ENCODE results near the gene CNGA4. TPM values are rescaled to one million over a fixed set of nuclear protein-coding genes. Genes with fewer than 3 reads are reported as not detected.

The CNGA4 gene
- 0.03 to 0.09 TPM (median 0.06 TPM) in 4 of 5 replicates, not detected in the other for total RNA-seq (2022; extraction: Qiagen RNA extraction)

GRCh38 chr11:6238902-6239301 lies at the start of gene CNGA4:
Gene CNGA4, plus strand, starts transcription at chr11:6239089. Its CDS starts 118 bp downstream, at chr11:6239207.

GRCh38 chr11:6199174-6199810 lies 39.6 kb upstream of the CNGA4 start, which contains the start of gene OR52W1:
Gene OR52W1, plus strand, starts transcription at chr11:6199224. Its CDS starts 0 bp downstream, at chr11:6199224.

GRCh38 chr11:6205366-6205765 lies 33.5 kb upstream of the CNGA4 start, which contains the start of gene C11orf42:
Gene C11orf42, plus strand, starts transcription at chr11:6205557. Its CDS starts 59 bp downstream, at chr11:6205616.

GRCh38 chr11:6234387-6235107 lies 4.3 kb upstream of the CNGA4 start, which contains the start of gene FHIP1B:
Gene FHIP1B, minus strand, starts transcription at chr11:6234636. Its CDS starts 10,120 bp downstream, at chr11:6224516.

Other genes with a start within 250 kb of the CNGA4 start
- gene OR56A4, start 232.1 kb upstream of the CNGA4 start, total RNA-seq (2022; extraction: Qiagen RNA extraction) = not detected in 5 replicates
- not detected in 5 replicates for gene OR56A1, start 208.3 kb upstream of the CNGA4 start, total RNA-seq (2022; extraction: Qiagen RNA extraction)
- gene OR56B4, start 131.4 kb upstream of the CNGA4 start, total RNA-seq (2022; extraction: Qiagen RNA extraction) = not detected in 5 replicates
- not detected in 5 replicates for gene OR52B2, start 68.8 kb upstream of the CNGA4 start, total RNA-seq (2022; extraction: Qiagen RNA extraction)
- not detected in 5 replicates for gene OR52W1, start 39.9 kb upstream of the CNGA4 start, total RNA-seq (2022; extraction: Qiagen RNA extraction)
- gene C11orf42, start 33.5 kb upstream of the CNGA4 start, total RNA-seq (2022; extraction: Qiagen RNA extraction) = not detected in 5 replicates
- 13.3 to 20.2 TPM (median 17.9 TPM) in 5 replicates for gene FHIP1B, start 4.5 kb upstream of the CNGA4 start, total RNA-seq (2022; extraction: Qiagen RNA extraction)
- gene CCKBR, start 20.7 kb downstream of the CNGA4 start, total RNA-seq (2022; extraction: Qiagen RNA extraction) = not detected in 5 replicates
- gene CAVIN3, start 81.4 kb downstream of the CNGA4 start, total RNA-seq (2022; extraction: Qiagen RNA extraction) = 26.7 to 37.5 TPM (median 28.9 TPM) in 5 replicates
- gene SMPD1, start 151.4 kb downstream of the CNGA4 start, total RNA-seq (2022; extraction: Qiagen RNA extraction) = 10.0 to 11.9 TPM (median 10.5 TPM) in 5 replicates
- 16.5 to 20.3 TPM (median 20.1 TPM) in 5 replicates for gene APBB1, start 180.0 kb downstream of the CNGA4 start, total RNA-seq (2022; extraction: Qiagen RNA extraction)
- gene HPX, start 201.9 kb downstream of the CNGA4 start, total RNA-seq (2022; extraction: Qiagen RNA extraction) = 0.25 to 0.84 TPM (median 0.37 TPM) in 5 replicates
- gene TRIM3, start 234.9 kb downstream of the CNGA4 start, total RNA-seq (2022; extraction: Qiagen RNA extraction) = 14.7 to 23.1 TPM (median 21.7 TPM) in 5 replicates
- gene ARFIP2, start 242.2 kb downstream of the CNGA4 start, total RNA-seq (2022; extraction: Qiagen RNA extraction) = 53.0 to 59.0 TPM (median 57.5 TPM) in 5 replicates
- gene TIMM10B, start 242.4 kb downstream of the CNGA4 start, total RNA-seq (2022; extraction: Qiagen RNA extraction) = 28.6 to 37.0 TPM (median 35.3 TPM) in 5 replicates